MM.1S (cell line): ENCODE measurements around the gene TMEM119.

Experiments
- DNase-seq: peaks from one replicate; pipeline ENCODE4 v3.0.0-alpha.2; 2015
- H2AFZ ChIP-seq: fragments of 300-600 bp; sonication (generic); 2 replicates; pipeline ENCODE4 v1.6.0; 2016; ENCODE audit warnings: antibody characterized with exemption, low read length
- H3F3A ChIP-seq: fragments of 300-600 bp; sonication (generic); 2 replicates; pipeline ENCODE4 v1.6.1; 2016; ENCODE audit warnings: mild to moderate bottlenecking, antibody characterized with exemption, low read length, moderate library complexity, mixed read lengths; ENCODE audit not compliant: insufficient read depth
- H3K27ac ChIP-seq: fragments of 300-600 bp; sonication (generic); 2 replicates; pipeline ENCODE4 v1.5.1; 2016; ENCODE audit warnings: mild to moderate bottlenecking, low read length
- H3K27me3 ChIP-seq: fragments of 300-600 bp; sonication (generic); replicated peaks from 2 replicates; pipeline ENCODE4 v1.6.0; 2016; ENCODE audit warnings: low read length; ENCODE audit not compliant: insufficient read depth
- H3K36me3 ChIP-seq: fragments of 300-600 bp; sonication (generic); replicated peaks from 2 replicates; pipeline ENCODE4 v1.6.1; 2016; ENCODE audit warnings: mild to moderate bottlenecking, low read length, mixed read lengths; ENCODE audit not compliant: insufficient read depth
- H3K4me1 ChIP-seq: fragments of 300-600 bp; sonication (generic); 2 replicates; pipeline ENCODE4 v1.6.1; 2016; ENCODE audit warnings: low read length, mixed read lengths
- H3K4me2 ChIP-seq: fragments of 300-600 bp; sonication (generic); 2 replicates; pipeline ENCODE4 v1.6.0; 2016; ENCODE audit warnings: low read depth, low read length
- H3K4me3 ChIP-seq: fragments of 300-600 bp; sonication (generic); 2 replicates; pipeline ENCODE4 v1.5.1; 2016; ENCODE audit warnings: low read length, mixed read lengths
- H3K79me2 ChIP-seq: fragments of 300-600 bp; sonication (generic); 2 replicates; pipeline ENCODE4 v1.6.1; 2016; ENCODE audit warnings: mixed run types, low read length, mixed read lengths
- H3K9ac ChIP-seq: fragments of 300-600 bp; sonication (generic); 2 replicates; pipeline ENCODE4 v1.6.1; 2016; ENCODE audit warnings: low read length, mixed read lengths
- H3K9me2 ChIP-seq: fragments of 300-600 bp; sonication (generic); replicated peaks from 2 replicates; pipeline ENCODE4 v1.6.1; 2016; ENCODE audit warnings: mild to moderate bottlenecking, low read length, mixed read lengths; ENCODE audit not compliant: insufficient read depth
- H3K9me3 ChIP-seq: fragments of 300-600 bp; sonication (generic); replicated peaks from 2 replicates; pipeline ENCODE4 v1.6.1; 2016; ENCODE audit warnings: mild to moderate bottlenecking, low read length, mixed read lengths; ENCODE audit not compliant: insufficient read depth
- H4K20me1 ChIP-seq: fragments of 300-600 bp; sonication (generic); 2 replicates; pipeline ENCODE4 v1.6.1; 2016; ENCODE audit warnings: mild to moderate bottlenecking, low read length, moderate library complexity, mixed read lengths; ENCODE audit not compliant: insufficient read depth
- CTCF ChIP-seq: fragments of 300-600 bp; sonication (generic); IDR thresholded peaks from 2 replicates; pipeline ENCODE4 v1.5.1; 2016; ENCODE audit warnings: antibody characterized with exemption, low read length, mixed read lengths
- EZH2 ChIP-seq: fragments of 300-600 bp; sonication (generic); optimal IDR thresholded peaks from 2 replicates; pipeline ENCODE3; 2017; ENCODE audit warnings: low read depth, mild to moderate bottlenecking, antibody characterized with exemption, low read length, mixed read lengths
- EZH2phosphoT487 ChIP-seq: fragments of 300-600 bp; sonication (generic); IDR thresholded peaks from 2 replicates; pipeline ENCODE4 v1.6.1; 2018; ENCODE audit warnings: antibody characterized with exemption, low read length

Gene TMEM119

GRCh38 chr12:108578813-108579212, 19.1 kb downstream of the TMEM119 start:
- H3K9me3 ChIP-seq: no peaks in the 10 kb centered on the region
- no peaks in the 10 kb centered on the region for H3K27me3 ChIP-seq
- H3K4me3 ChIP-seq: no peak overlapping the region
- no peak overlapping the region for H2AFZ ChIP-seq
- no peak overlapping the region for H3K4me2 ChIP-seq
- H3K27ac ChIP-seq: no peak overlapping the region
- no peaks in the 10 kb centered on the region for H3K9me2 ChIP-seq
- no peak for TF ChIP-seq EZH2phosphoT487
- no peak for TF ChIP-seq CTCF
- TF ChIP-seq EZH2: no peak
- H3K4me1 ChIP-seq: peaks cover 47% of the 10 kb centered on the region
- H3F3A ChIP-seq: peaks cover 24% of the 10 kb centered on the region
- no peaks in the 10 kb centered on the region for H4K20me1 ChIP-seq
- no peaks in the 10 kb centered on the region for H3K36me3 ChIP-seq
- DNase-seq: no peak
- no peak overlapping the region for H3K9ac ChIP-seq
- no peaks in the 10 kb centered on the region for H3K79me2 ChIP-seq

- Histone ChIP-seq H3K27me3 (no peaks in the 10 kb centered on the region), H3K4me2 (no peak overlapping the region), H4K20me1 (no peaks in the 10 kb centered on the region), H3K4me1 (peaks cover 52% of the 10 kb centered on the region), H3K4me3 (no peak overlapping the region), H3K9ac (no peak overlapping the region), H3K36me3 (no peaks in the 10 kb centered on the region), H3K27ac (no peak overlapping the region), H2AFZ (no peak overlapping the region), H3K79me2 (no peaks in the 10 kb centered on the region), H3F3A (peaks cover 28% of the 10 kb centered on the region), H3K9me2 (no peaks in the 10 kb centered on the region), H3K9me3 (no peaks in the 10 kb centered on the region)
- DNase-seq: no peak
- no peak for TF ChIP-seq EZH2
- no peak for TF ChIP-seq CTCF
- no peak for TF ChIP-seq EZH2phosphoT487
Observed at GRCh38 chr12:108578264-108578663, 19.6 kb downstream of the TMEM119 start.

GRCh38 chr12:108577458-108577857, 20.4 kb downstream of the TMEM119 start:
- Histone ChIP-seq H3K79me2 (no peaks in the 10 kb centered on the region), H3K9ac (no peak overlapping the region), H3K9me2 (no peaks in the 10 kb centered on the region), H3K4me3 (no peak overlapping the region), H3K4me2 (no peak overlapping the region), H4K20me1 (no peaks in the 10 kb centered on the region), H3K4me1 (peaks cover 59% of the 10 kb centered on the region), H2AFZ (no peak overlapping the region), H3K9me3 (no peaks in the 10 kb centered on the region), H3F3A (peaks cover 34% of the 10 kb centered on the region), H3K36me3 (no peaks in the 10 kb centered on the region), H3K27me3 (no peaks in the 10 kb centered on the region), H3K27ac (no peak overlapping the region)
- no peak for DNase-seq
- TF ChIP-seq CTCF (no peak), EZH2phosphoT487 (no peak), EZH2 (no peak)
